Measurements from ENCODE around the gene G6PC3.

G6PC3 gene

DNA sequence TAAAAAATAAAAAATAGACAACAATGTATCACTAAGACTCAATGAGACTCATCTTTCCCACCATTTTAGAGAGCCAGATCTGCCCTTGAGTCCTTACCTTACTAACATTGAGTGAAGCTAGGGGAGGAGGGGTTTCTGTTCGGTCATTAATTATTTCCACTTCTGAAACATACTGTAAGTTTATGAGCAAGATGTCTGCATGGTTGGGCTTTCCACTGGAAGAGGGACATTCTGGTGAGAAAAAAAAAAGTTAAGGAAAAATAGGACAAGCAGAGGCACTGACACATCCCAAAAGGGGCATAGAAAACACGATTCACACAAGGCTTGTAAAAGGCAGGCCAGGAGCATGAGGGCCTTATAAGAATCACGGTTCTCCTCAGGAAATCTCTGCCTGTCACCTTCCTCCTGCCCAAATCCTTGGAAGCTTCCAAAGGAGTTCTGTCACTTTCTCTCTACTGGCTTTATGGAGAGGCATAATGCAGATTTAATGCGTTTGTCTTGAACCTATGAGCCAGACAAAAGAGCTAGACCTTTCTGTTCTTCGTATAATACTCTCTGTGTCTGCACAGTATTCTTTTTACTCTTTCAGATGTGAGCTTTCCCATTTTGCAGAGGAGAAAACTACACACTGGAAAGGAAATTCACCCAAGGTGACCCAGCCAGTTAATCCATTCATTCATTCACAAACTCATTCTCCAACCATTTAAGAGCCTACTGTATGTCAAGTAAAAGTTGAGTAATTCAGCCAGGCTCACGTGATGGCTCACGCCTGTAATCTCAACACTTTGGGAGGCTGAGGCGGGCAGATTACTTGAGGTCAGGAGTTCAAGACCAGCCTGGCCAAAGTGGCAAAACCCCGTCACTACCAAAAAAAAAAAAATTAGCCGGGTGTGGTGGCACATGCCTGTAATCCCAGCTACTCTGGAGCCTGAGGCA lies 6.6 kb upstream of the G6PC3 start:
- no peak for TF ChIP-seq ZFX (IDR thresholded peaks at IDR 0.05)
- TF ChIP-seq, protein P1, sequence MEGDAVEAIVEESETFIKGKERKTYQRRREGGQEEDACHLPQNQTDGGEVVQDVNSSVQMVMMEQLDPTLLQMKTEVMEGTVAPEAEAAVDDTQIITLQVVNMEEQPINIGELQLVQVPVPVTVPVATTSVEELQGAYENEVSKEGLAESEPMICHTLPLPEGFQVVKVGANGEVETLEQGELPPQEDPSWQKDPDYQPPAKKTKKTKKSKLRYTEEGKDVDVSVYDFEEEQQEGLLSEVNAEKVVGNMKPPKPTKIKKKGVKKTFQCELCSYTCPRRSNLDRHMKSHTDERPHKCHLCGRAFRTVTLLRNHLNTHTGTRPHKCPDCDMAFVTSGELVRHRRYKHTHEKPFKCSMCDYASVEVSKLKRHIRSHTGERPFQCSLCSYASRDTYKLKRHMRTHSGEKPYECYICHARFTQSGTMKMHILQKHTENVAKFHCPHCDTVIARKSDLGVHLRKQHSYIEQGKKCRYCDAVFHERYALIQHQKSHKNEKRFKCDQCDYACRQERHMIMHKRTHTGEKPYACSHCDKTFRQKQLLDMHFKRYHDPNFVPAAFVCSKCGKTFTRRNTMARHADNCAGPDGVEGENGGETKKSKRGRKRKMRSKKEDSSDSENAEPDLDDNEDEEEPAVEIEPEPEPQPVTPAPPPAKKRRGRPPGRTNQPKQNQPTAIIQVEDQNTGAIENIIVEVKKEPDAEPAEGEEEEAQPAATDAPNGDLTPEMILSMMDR (conservative IDR thresholded peaks at IDR 0.05) = no peak
- H3K27ac ChIP-seq = peak overlapping the region; percentile 98; the same call in 1 of the 2 replicates

DNA sequence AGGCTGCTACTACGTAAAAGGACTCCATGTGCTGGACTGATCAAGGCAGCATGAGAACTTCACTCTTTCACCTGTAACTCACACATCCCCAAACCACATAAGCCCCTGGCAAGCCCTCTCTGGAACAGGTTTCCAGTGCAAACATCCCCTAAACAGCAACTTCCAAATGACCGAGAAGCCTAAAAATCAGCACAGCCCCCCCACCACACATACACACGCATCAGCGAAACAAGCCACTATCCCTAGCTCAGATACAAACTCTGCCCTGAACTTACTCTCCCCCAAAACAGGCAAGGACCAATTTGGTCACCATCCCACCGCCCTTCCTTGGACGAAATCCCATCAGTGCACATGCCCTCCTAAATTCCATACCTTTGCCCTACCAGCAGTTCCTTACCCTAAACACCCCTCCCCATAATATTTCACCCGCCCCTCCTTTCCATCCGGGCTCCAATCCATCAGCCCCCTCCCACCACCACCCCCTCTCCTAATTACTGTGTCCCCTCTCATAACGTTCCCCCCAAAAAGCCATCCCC lies 4.8 kb upstream of the G6PC3 start:
- peak overlapping the region; percentile 98 for H3K27ac ChIP-seq
- TF ChIP-seq ZFX (IDR thresholded peaks at IDR 0.05) = no peak
- TF ChIP-seq, protein P1 (conservative IDR thresholded peaks at IDR 0.05) = no peak

DNA sequence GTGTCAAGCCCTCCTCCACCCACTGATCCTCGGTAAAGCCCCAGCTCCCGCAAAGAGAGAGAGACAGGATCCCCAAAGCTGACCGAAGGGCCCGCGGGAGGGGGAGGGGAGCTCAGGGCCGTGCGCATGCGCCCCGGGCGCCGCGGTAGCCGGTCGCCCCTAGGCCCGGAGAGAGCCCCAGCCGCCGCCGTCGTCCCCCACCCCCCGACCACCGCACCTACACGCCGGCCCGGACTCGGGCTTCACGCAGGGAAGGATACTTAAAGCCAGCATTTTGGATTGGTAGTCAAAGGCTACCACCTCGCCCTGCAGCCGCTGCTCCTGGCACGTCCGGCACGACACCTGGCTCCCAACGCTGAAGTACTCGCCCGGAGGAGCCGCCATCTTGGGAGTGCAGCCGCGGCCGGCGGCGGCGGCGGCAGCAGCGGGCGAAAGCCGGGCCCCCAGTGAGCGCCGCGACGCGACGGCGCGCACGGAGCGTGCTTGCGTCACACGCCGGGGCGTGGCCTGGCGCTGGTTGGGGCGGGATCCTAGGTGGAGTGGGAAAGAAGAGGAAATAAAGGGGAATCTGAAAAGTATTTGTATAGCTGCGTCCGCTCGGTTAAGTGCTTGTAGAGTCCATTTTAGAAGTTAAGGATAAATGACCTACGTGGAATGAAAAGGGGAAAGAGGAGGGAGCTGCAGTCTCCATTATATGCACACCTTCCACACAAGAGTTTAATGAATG lies 4.2 kb upstream of the G6PC3 start, which contains the start of gene LSM12:
Gene LSM12, minus strand, starts transcription at position 468 of the 727 bp plus-strand sequence. Its CDS starts 84 bp downstream, at position 384.
- peak within 1 kb of the TSS; percentile 98 for H3K27ac ChIP-seq
- TF ChIP-seq, protein P1 (conservative IDR thresholded peaks at IDR 0.05) = no peak
- no peak for TF ChIP-seq ZFX (IDR thresholded peaks at IDR 0.05)

DNA sequence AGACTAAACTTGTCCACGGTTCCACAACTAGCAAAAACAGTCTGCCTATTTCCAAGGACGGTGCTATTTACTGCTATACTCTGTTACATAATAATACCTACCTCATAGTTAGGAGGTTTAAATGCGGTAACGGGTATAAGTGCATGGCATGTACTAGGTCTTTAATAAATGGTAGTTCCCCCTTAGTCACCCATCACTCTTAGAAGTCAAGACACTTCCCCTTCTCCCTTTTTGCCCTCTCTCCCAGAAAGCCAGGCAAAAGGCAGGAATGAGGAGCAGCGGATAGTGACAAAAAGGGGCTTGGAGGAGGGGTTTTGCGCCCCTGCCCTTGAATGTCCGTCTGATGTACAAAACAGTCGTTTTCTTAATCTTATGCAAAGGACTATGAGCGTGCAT lies 3.0 kb upstream of the G6PC3 start:
- H3K27ac ChIP-seq = peak overlapping the region; percentile 2; the same call in 1 of the 2 replicates

DNA sequence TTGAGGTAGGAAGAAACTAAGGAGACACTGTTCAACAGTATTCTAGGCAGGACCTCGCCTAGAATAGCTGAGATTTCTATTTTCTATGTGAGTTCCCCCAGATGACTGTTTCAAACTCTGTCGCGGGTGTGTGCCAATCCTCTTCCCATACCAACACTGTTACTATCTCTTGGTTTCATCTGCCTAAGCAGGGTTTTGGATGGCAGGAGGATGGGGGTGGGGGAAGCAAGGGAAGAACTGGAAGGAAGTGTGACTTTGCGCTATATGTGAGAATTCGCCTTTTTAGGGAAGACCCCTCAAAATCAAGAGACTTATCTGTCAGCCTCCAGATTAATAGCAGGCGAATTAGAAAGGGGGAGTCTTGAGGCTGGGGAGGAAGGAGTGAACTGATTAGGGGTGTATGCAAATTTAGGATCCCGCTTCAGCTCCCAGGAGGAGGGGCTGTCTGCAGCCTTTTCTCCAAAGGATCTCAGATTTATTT lies 521 bp upstream of the G6PC3 start:
- TF ChIP-seq, protein P1 (conservative IDR thresholded peaks at IDR 0.05) = no peak
- TF ChIP-seq ZFX (IDR thresholded peaks at IDR 0.05) = no peak
- H3K27ac ChIP-seq = peak overlapping the region; percentile 82

More for the DNA sequence above, 3.0 kb upstream of the G6PC3 start:
- TF ChIP-seq, protein P1 (conservative IDR thresholded peaks at IDR 0.05) = no peak
- TF ChIP-seq ZFX (IDR thresholded peaks at IDR 0.05) = no peak

DNA sequence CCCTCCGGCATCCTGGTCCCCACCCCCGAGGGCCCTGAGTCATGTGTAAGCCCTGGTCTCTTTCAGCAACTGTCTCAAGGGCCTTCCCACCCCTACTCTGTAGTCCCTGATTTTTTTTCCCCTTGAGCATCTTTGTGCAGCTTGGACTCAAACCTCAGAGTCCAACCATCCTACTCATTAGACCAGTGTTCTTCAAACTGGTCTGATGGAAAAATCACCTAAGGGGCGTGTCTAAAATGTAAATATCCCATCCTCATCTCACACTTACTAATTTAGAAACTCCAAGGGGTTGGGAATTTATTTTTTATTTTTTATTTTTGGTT lies 624 bp downstream of the G6PC3 start:
- H3K27ac ChIP-seq = peak overlapping the region; percentile 82
- TF ChIP-seq, protein P1 (conservative IDR thresholded peaks at IDR 0.05) = no peak
- no peak for TF ChIP-seq ZFX (IDR thresholded peaks at IDR 0.05)

Measured in C4-2B (cell line).